ENCODE data around the gene TBC1D32. TPM values are rescaled to one million over a fixed set of nuclear protein-coding genes. Genes with fewer than 3 reads are reported as not detected.
"Not testable (repeated sequence)": the region's sequence is repeated elsewhere in the genome, so short reads cannot be mapped to it uniquely, and the experiment has no call there.

Gene TBC1D32, protein sequence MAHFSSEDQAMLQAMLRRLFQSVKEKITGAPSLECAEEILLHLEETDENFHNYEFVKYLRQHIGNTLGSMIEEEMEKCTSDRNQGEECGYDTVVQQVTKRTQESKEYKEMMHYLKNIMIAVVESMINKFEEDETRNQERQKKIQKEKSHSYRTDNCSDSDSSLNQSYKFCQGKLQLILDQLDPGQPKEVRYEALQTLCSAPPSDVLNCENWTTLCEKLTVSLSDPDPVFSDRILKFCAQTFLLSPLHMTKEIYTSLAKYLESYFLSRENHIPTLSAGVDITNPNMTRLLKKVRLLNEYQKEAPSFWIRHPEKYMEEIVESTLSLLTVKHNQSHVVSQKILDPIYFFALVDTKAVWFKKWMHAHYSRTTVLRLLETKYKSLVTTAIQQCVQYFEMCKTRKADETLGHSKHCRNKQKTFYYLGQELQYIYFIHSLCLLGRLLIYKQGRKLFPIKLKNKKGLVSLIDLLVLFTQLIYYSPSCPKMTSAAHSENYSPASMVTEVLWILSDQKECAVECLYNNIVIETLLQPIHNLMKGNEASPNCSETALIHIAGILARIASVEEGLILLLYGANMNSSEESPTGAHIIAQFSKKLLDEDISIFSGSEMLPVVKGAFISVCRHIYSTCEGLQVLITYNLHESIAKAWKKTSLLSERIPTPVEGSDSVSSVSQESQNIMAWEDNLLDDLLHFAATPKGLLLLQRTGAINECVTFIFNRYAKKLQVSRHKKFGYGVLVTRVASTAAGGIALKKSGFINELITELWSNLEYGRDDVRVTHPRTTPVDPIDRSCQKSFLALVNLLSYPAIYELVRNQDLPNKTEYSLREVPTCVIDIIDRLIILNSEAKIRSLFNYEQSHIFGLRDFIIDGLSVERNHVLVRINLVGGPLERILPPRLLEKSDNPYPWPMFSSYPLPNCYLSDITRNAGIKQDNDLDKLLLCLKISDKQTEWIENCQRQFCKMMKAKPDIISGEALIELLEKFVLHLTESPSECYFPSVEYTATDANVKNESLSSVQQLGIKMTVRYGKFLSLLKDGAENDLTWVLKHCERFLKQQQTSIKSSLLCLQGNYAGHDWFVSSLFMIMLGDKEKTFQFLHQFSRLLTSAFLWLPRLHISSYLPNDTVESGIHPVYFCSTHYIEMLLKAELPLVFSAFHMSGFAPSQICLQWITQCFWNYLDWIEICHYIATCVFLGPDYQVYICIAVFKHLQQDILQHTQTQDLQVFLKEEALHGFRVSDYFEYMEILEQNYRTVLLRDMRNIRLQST
- total RNA-seq: 2.6 TPM
- long read RNA-seq, full-length matches to known transcripts: 3 of 4 reads
- long read RNA-seq, partial matches to known transcripts: 1 of 4 reads
- long read RNA-seq, other reads (novel, unspliced or antisense): 0 of 4 reads

DNA sequence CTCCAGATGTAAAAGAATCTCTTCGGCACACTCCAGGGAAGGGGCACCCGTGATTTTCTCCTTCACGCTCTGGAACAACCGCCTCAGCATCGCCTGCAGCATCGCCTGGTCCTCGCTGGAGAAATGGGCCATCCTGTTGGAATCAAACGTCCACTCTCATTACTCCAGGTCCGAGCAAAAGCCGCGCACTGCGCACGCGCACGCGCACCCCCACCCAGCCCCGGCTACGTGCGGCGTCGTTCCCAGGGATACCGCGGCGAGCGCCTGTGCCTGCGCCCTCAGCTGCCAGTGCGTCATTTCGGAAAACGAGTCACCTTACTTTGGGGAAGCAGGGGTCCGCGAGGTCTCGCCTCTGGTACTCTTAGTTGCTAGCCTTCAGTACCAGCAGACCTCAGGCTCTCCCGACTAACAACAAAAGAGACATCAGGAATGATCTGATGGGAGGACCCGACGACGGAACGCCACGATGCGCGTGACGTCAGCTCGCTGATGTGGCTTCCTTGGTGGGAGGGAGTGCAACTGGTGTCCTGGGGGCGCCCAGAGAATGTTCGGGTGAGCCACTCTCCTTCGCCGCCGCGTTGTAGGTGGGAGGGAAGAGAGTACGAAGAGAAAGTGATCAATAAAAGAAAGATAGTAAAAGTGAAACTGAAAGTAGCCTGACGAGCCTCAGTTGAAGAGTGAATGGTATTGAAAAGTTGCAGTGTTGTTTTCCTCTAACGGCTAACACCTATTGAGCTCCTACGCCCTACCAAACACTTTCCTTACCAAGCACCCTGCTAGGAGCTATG lies at the start of gene TBC1D32:
TSS of gene TBC1D32 (minus strand) at position 182 of the 788 bp plus-strand sequence. CDS start at position 132, 50 bp downstream.
- ATAC-seq: peak; percentile 100
- peak; percentile 96 for DNase-seq
- intact Hi-C loops (cut with micrococcal nuclease): no loop called here

DNA sequence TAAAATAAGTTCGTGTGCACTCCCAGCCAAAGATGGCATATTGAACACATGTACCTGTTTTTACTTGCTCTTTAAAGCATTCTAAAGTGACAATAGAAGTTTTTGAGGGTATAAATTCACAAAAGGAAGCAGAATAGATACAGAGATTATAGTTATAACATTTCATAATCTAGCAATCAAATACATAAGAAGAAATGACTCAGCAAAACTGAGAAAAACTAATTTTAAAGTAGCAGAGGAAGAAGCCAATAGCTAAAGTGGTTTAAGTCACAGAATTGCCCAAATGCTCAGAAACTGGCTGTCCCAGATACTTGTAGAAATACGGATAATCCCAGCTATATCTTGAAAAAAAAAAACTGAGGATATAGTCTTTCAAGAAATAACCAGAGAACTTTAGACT lies 49.2 kb upstream of the TBC1D32 start:
- intact Hi-C loops (cut with micrococcal nuclease): no loop called here
- no peak for DNase-seq
- ATAC-seq: no peak

DNA sequence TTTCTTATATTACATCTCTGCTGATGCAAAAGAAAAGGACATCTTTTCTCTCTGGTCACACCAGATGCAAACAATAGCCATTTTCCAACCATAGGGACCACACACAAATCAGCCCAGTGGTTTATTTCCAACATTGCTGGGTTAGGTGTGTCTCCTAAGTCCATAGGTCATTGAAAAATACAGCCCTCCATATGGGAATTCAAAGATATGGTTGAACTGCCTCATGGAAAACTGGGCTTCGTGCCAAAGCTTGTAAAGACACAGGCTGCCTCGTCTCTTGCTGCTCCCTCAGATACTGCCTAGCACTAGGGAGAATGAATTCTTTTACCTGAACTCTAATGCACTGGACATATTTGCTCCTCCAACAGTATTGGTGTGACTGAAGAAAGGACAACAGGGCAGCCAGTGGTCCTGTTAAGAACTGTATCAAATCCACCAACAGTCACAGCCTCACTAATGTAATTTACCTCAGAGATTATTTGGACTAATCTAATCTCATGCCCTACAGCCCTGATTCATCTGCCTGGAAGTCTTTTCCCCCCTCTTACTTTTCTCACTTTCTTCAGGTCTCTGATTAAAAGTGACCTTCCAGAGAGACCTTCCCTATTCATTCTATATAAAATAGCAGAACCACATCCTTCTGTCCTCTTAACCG lies 48.3 kb upstream of the TBC1D32 start:
- intact Hi-C loops (cut with micrococcal nuclease): no loop called here
- DNase-seq (no peak), ATAC-seq (no peak)

DNA sequence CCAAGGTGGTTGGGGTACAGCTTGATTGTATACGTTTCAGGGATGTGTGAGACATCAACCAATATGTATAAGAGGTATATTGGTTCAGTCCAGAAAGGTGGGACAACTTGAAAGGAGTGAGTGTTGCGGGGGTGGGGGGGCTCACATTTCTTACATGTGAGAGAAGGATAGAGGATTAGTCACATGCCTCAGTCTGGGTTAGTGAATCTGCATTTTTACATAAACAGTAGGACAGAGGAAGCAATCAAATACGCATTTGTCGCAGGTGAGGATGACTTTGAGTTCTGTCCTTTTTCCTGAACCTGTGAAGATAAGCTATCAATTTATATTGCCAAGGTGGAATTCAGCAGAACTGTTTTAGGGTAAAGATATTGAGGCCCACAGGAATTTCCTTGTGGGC lies 42.1 kb upstream of the TBC1D32 start:
- intact Hi-C loops (cut with micrococcal nuclease): no loop called here
- DNase-seq (no peak), ATAC-seq (no peak)

DNA sequence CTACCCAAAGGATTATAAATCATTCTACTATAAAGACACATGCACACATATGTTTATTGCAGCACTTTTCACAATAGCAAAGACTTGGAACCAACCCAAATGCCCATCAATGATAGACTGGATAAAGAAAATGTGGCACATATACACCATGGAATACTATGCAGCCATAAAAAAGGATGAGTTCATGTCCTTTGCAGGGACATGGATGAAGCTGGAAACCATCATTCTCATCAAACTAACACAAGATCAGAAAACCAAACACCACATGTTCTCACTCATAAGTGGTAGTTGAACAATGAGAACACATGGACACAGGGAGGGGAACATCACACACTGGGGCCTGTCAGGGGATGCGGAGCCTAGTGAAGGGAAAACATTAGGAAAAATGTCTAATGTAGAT lies 39.9 kb upstream of the TBC1D32 start:
- intact Hi-C loops (cut with micrococcal nuclease); ATAC-seq; DNase-seq: not testable (repeated sequence)

DNA sequence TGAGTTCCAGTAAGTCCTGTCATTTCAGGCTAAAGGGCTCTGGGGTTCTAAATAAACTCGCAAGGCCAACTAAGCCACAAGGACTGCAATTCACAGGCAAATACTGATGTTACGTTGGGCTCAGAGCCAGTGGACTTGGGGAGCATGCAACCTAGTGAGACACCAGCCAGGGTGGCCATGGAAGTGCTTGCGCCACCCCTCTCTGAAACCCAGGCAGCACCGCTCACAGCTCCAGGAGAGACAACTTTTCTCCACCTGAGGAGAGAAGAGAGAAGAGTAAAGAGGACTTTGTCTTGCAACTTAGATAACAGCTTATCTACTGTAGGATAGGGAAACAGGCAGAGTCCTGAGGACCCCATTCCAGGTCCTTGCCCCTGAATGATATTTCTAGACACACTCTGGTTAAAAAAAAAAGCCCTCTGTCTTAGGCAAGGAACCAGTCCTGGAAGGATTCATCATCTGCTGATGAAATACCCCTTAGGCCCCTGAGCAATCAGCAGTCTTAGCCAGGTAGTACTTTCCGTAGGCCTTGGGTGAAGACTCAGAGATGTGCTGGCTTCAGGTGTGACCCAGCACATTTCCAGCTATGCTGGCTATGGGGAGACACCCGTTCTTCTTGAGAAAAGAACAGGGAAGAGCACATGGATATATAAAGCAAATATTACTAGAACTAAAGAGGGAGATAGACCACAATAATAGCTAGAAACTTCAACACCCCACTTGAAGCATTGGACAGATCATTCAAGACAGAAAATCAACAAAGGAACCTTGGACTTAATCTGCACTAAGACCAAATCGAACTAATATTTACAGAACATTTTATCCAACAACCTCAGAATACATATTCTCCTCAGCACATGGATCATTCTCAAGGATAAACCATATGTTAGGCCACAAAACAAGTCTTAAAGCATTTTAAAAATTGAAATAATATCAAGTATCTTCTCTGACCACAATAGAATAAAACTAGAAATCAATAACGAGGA lies 31.5 kb upstream of the TBC1D32 start:
- no peak for ATAC-seq
- DNase-seq: no peak
- intact Hi-C loops (cut with micrococcal nuclease): no loop called here

DNA sequence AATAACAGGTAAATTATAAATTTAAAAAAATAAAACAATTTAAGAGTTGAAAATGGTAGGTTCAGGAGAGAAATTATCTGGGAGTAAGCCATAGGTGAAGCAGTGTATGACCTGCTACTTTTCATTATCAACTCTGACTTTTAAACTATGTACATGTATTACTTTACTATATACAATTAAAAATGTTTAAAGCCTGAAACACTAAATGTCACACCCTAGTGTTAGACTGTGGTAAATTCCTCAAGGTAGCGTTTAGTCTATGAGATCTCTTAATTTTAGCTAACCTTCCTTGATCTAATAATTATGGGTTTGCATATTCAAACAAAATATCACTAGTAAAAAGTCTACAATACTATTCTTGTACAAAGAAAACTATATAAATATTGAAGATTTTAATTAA lies 22.3 kb upstream of the TBC1D32 start:
- ATAC-seq (no peak), DNase-seq (no peak)
- intact Hi-C loops (cut with micrococcal nuclease): no loop called here

DNA sequence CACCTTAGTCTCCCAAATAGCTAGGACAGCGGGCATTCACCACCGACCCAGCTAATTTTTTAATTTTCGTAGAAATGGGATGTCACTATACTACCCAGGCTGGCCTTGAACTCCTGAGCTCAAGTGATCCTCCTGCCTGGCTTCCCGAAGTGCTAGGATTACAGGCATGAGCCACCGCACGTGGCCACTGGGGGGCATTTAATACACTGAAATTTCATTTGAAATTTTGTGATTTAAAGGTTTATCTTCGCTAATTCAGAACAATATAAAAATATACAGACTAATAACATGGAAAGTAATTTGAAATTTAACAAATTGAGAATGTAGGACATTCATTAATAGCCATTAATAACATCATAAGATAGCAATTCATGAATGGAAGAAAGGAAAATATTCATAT lies 20.5 kb upstream of the TBC1D32 start:
- no peak for DNase-seq
- ATAC-seq: no peak
- intact Hi-C loops (cut with micrococcal nuclease): no loop called here

DNA sequence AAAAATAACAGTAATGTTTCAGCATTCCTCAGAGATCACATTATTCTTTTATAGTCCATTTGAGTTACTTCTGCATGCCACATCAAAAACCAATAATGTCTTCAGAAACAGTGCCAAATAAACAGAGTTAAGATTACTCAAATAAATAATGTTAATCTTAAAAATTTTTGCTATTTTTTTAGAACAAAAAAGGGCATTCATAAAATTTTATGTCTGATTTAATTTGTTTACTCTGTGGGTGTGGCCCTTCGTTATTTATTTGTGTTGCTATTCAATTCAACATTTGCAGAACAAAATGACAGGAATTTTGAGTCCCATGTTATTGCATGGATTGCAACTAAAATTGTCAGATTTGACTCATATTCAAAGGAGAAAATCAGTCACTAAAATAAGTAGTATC lies 18.7 kb upstream of the TBC1D32 start:
- ATAC-seq (no peak), DNase-seq (no peak)
- intact Hi-C loops (cut with micrococcal nuclease): no loop called here

DNA sequence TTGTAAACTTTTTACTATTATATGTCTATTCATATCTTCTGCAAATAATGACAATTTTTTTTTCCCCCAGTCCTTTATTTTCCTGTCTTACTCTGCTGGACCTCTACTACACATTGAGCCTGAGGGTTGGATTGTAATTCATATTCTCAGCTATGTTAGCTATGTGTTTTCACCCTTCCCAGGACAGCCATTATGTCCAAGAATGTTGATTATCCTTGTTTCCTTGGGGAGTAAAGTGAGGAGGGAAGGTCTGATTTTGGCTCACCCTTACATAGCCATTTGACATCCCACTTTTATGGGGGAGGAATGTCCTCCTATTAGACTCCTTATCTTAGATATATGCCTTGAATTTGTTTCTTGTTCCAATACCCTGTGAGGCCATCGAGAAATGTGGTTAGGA lies 17.6 kb upstream of the TBC1D32 start:
- ATAC-seq (no peak), DNase-seq (no peak)
- intact Hi-C loops (cut with micrococcal nuclease): no loop called here

DNA sequence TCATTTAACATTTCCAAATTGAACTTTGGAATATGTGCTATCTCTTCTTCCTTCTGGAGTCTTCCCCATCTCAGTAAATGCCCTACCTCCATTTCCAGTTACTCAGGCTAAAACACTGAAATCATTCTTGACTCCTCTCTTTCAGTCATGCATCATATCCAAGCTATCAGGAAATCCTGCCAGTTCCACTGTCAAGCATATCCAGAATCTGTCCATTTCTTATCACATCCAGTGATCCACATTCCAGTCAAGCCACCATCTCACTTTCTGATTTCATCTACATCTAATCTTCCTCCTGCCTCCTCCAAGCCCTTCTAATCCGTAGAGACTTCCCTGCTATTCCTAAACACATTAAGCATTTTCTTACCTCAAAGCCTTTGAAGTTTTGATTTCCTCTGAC lies 15.3 kb upstream of the TBC1D32 start:
- intact Hi-C loops (cut with micrococcal nuclease): no loop called here
- DNase-seq: no peak

DNA sequence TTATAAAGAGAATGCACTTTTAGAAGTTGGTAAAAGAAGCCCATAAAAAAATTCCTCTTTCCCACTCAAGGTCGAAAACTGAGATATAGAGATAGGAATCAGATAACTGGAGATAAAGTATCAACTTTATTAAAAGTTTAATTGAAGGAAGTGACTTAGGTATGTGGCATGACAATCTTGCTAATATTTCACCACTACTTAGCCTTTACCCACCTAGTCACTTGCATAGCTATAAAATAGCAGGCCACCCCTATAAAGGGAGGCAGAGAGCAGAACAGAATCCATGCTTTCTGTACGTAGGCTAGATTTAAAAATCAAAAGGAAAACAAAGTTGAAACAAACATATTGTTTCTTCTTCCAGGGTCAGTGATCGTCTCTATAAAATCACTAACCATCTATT lies 13.2 kb upstream of the TBC1D32 start:
- intact Hi-C loops (cut with micrococcal nuclease): no loop called here
- ATAC-seq (no peak), DNase-seq (no peak)

More for the DNA sequence above, 15.3 kb upstream of the TBC1D32 start:
- ATAC-seq: no peak

DNA sequence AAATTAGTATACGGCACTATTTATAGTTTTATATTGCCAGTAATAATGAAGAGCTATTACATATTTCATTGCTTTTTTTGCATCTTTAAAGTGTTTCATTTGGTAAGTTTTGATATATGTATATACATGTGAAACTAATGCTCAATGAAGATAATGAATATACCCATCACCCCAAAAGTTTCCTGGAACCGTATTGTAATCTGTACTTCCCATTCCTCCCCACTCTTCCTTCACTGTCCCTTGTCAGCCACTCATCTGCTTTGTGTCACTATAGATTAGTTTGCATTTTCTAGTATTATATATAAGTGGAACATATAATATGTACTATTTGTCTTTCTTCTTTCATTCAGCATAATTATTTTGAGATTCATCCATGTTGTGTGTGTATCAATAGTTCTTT lies 10.3 kb upstream of the TBC1D32 start:
- no peak for ATAC-seq

DNA sequence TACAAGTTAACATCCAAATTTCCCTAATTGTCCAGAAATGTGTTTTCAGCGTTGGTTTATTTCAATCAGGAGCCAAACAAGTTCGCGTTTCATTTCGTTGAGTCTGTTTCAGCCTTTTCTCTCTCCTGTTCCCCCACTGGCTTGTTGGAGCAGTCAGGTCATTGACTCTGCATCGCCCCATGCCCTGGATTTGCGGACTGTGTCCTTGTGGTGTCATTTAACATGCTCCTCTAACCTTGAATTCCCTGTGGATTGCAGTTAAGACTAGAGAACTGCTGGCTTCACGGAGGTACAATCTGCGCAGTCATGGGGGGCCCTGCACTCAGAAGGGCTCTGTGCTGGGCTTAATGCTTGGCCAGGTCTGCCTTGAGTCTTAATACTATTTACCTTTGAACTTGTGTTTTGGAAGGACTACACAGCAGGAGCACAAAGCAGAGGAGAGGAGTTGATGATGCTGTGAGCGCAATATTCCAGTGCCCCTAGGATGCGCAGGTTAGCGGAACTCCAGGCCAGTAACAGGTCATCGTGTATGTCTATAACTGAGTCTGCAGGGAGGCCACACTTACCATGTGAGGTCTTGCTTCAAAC lies 5.5 kb upstream of the TBC1D32 start:
- no peak for ATAC-seq
- no peak for DNase-seq
- intact Hi-C loops (cut with micrococcal nuclease): no loop called here

More for the DNA sequence above, 10.3 kb upstream of the TBC1D32 start:
- no peak for DNase-seq
- intact Hi-C loops (cut with micrococcal nuclease): no loop called here

DNA sequence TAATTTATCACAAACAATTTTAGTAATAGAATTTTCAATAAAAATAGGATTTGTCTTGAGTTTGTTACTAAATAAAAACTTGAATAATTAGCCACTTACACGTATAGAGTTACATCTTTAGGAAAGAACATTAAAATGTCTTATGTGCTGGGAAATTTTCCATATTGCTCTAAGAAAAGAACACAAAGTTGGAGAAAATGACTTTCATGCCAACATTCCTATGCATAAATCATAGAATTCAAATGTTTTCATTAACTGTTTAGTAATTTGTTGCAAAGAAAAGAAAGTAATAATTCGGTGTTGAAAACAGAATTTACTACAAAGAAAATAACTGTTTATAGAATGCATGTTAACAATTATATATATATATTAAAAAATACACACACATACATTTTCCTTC lies 4.7 kb upstream of the TBC1D32 start:
- no peak for ATAC-seq
- intact Hi-C loops (cut with micrococcal nuclease): no loop called here
- DNase-seq: no peak

DNA sequence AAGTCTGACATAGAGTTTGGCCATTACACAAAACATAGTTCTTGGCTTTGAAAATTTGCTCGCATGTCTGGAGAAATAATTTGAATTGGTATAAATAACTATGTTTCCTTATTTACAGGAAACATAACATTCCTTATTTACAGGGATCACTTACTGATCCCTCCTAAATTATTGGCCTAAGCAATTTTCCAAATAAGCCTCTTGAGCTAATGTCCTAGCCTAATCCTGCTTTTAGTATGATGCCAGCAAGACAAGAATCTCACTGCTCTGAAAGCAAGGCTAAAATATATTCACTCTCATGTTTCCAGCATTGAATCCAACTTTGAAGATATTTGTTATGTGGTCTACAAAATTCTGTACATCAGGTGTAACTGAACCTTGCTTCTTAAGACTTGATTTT lies 4.1 kb upstream of the TBC1D32 start:
- no peak for ATAC-seq
- intact Hi-C loops (cut with micrococcal nuclease): no loop called here

More for the DNA sequence above, 4.1 kb upstream of the TBC1D32 start:
- DNase-seq: no peak

All from left ventricle myocardium superior (tissue), 1 donor.